GM19035 (cell line): ENCODE results near the gene RNASE2.
"Not testable (repeated sequence)": the region's sequence is repeated elsewhere in the genome, so short reads cannot be mapped to it uniquely, and the experiment has no call there.

ENCODE experiments used
- ATAC-seq: cut with Tn5 transposase; IDR thresholded peaks from one replicate; pipeline ENCODE4 v1.9.1; 2021; ENCODE audit not compliant: unreplicated experiment

Gene RNASE2

DNA sequence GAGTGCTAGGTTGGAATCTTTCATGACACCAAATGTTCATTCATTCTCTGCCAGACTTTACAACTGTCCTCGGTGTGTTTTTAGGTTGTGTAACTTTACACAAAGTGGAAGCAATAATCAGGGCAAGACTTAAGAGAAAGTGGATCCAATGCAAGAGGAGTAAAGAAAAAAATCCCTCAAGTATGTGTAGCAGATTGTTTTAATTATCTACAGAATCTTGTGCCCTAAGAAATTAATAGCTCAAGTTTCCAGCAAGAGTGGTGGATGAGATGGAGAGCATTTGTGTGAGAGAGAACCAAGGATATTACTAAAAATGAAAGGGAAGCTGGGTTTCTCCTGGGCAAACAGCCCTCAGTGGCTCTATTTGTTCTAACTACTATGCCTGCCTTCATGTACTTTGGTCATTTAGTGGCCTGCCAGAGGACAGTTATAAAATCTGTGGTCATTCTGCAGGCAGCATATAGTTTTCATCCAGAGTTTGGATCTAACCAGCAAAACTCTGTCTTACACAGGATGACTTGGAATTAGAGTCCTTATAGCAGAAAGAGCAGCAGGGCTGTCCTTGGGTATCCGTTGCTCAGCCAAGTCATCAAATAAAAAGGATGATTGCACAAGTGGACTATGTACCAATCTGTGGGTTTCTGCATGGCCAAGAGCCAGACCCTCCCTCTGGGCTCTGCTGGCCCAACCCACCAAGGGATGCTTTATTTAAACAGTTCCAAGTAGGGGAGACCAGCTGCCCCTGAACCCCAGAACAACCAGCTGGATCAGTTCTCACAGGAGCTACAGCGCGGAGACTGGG is at the start of gene RNASE2:
RNASE2 (plus strand) TSS at position 752 of the 802 bp plus-strand sequence. CDS start 285 bp downstream, outside the sequence.
- not testable (repeated sequence) for ATAC-seq

GRCh38 chr14:20905676-20906075 is 49.6 kb upstream of the RNASE2 start:
- ATAC-seq = no peak

- no peak for ATAC-seq
These were observed 48.1 kb upstream of the RNASE2 start for GRCh38 chr14:20907214-20907613.

DNA sequence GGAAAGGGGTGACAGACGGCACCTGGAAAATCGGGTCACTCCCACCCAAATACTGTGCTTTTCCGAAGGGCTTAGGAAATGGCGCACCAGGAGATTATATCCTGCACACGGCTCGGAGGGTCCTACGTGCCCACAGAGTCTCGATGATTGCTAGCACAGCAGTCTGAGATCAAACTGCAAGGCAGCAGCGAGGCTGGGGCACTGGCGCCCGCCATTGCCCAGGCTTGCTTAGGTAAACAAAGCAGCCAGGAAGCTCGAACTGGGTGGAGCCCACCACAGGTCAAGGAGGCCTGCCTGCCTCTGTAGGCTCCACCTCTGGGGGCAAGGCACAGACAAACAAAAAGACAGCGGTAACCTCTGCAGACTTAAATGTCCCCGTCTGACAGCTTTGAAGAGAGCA is 44.5 kb upstream of the RNASE2 start:
- not testable (repeated sequence) for ATAC-seq

DNA sequence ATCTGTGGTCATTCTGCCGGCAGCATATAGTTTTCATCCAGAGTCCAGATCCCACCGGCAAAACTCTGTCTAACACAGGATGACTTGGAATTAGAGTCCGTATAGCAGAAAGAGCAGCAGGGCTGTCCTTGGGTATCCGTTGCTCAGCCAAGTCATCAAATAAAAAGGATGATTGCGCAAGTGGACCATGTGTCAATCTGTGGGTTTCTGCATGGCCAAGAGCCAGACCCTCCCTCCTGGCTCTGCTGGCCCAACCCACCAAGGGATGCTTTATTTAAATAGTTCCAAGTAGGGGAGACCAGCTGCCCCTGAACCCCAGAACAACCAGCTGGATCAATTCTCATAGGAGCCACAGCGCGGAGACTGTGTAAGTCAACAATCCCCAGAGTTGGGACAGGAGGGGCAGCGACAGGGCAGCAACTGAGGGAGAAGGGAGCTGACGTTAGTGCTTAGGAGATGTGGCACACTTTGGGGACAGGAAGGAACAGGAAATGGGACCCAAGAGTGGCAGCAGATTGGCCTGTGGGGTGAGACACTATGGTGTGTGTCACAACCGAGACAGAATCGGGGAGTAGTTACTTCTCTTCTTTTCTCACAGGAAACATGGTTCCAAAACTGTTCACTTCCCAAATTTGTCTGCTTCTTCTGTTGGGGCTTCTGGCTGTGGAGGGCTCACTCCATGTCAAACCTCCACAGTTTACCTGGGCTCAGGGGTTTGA is 36.1 kb upstream of the RNASE2 start:
- ATAC-seq = not testable (repeated sequence)

DNA sequence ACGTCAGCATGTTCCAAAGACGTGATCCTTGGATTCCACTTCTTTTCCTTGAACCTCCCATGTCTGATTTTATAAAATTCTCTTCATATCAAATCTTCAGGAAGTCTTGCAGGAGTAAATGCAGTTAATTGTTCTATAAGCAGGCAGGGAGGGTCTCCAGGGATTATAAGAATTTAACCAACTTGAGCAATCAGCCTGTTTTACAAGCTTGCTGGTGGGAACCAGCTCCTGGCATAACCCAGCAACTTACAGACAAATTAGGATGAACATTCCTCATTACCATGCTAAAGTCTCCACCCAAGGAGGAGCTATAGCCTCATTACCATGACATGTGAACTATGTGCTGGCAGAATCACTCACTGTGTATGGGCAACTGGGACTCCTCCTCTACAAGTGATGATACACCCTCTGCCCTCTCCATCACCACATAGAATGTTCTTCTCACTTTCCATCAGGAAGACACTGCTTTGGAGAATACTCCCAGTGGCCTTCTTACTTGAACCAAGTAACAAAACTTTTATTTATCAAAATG is 31.5 kb upstream of the RNASE2 start:
- not testable (repeated sequence) for ATAC-seq

- no peak for ATAC-seq
These were observed 21.0 kb upstream of the RNASE2 start for GRCh38 chr14:20934148-20934762.

DNA sequence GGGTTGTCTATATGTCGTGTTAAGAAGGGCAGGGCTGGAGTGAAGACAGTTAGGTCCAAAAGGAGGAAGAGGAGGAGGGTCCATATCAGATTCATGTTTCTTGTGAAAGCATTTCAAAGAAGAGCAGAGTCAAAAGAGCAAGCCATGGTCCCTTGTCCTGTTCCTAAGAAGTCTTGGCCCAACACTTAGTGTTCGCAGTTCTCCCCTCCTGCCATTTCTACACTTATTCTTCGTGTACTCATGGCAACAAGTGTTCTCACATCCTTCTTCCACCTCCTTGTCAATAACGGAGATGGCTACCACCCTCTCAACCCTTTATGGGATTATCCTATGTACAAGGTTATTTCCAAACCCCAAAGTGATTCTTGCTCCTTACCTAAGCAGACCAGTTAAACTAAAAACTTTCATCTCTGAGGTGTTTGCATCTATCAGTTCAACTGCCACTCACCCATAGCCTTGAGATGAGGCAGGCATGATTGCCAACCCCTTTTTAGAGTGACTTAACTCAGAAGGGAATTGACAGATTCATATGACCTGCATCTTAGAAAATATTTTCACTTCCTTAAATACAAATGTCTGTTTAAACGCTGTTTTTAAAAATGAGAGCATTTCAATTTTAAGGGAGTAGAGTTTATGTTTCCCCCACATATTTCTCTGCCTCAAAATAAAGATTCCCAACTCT is 19.8 kb upstream of the RNASE2 start:
- ATAC-seq = no peak

- ATAC-seq = not testable (repeated sequence)
These were observed 10.1 kb upstream of the RNASE2 start for GRCh38 chr14:20945146-20945545.

GRCh38 chr14:20946707-20947106 is 8.6 kb upstream of the RNASE2 start:
- ATAC-seq = not testable (repeated sequence)

DNA sequence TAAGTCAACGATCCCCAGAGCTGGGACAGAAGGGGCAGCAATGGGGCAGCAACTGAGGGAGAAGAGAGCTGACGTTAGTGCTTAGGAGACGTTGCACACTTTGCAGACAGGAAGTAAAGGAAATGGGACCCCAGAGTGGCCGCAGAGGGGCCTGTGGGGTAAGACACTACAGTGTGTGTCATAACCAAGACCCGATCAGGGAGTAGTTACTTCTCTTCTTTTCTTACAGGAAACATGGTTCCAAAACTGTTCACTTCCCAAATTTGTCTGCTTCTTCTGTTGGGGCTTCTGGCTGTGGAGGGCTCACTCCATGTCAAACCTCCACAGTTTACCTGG is 219 bp downstream of the RNASE2 start:
- not testable (repeated sequence) for ATAC-seq

DNA sequence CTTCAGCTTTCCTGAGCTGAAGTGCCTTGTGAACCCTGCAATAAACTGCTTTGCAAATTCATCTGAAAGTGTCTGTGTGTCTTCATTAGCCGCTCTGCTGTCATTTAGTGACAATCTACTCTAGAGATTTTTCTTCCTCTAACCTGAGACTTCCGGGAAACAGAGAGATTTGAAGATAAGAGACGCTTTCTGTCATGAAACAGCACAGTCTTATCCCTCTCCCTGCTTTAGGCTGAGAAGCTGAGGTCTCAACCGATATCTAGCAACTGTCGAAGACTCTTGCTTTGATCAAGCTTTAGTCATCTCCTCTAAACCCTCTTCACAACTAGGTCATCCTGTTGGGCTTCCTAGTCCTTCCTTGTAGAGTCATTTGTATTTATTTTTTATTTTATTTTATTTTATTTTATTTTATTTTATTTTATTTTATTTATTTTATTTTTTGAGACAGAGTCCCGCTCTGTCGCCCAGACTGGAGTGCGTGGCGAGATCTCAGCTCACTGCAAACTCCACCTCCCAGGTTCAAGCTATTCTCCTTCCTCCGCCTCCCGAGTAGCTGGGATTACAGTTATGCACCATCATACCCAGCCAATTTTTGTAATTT is 1.2 kb downstream of the RNASE2 start:
- no peak for ATAC-seq

DNA sequence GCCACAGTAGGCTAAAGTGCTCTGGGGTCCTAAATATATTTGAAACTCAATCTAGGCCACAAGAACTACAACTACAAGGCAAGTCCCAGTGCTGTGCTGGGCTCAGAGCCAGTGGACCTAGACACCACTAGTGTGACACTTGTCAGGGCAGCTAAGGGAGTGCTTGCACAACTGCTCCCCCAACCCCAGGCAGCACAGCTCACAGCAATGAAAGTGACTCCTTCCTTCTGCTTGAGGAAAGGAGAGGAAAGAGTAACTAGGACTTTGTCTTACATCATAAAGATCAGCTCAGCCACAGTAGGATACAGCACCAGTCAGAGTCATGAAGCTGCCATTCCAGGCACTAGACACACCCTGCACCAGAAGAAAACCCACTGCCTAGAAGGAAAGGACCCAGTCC is 3.7 kb downstream of the RNASE2 start:
- ATAC-seq = not testable (repeated sequence)

DNA sequence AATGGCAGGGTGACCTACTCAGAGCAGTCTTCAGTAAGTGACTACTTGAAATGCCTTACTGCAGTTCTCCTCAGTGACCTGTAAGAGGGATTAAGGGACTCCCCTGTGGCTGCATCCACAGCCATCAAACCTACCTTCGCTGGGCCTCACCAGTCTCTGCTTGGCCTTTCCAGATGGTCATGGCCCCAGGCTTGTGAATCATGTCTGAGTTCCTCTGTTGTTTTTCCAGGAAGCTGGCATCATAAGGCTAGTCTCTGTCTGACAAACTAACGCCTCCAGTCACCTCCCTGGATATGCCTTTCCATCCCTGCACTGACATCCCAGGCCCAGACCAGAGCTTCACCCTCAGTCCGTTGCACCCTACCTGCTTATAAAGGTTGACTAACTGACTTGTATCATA is 14.0 kb downstream of the RNASE2 start:
- ATAC-seq = no peak

DNA sequence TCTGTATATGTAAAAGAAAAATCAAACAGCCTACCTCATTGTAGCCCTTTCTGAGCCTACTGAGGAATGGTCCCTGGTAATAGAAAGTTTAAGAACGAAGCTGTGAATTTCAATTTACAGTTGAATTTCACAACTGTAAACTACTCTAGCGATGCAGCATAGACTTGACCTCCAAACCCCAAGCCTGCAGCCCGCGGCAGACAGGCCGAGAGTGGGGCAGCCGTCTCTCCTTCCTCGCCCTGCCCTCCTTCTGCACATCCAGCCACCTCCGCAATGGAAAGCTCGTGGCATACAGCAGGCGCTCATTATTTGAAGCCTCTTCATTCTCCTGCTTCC is 15.3 kb downstream of the RNASE2 start:
- ATAC-seq = peak; percentile 14

DNA sequence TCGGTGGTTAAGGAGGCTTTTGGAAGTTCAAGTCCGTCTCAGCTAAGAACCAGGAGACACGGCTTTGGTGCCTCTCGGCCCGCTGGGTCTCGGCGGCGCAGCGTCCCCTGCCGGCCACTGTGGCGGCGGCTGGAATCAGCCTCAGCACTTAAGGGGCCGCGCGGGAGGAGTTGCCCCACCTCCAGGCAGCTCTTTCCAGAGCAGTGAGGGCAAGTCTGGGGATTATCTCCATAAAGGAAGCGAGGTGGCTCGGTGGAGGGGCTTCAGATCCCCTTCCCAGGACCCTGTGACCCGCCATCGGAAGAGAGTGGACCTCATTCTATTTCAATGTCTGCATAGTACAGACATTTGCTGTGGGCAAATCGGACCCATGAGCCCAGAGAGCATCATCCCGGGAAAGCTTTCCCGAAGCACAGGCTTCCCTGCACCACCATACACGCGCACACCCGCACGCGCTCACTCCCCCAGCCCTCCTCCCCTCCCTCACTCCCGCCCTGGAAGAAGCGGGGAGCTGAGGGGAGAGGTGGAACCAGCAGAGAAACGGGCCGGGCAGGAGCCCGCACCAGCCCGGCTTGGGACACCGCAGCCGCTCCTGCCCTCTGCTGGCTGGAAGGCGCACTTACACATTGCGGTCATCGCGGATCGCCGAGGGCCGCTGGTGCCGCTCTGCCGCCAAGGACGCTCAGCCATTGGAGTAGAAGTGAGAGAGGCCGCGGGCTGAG is 15.9 kb downstream of the RNASE2 start:
- peak; percentile 94 for ATAC-seq

DNA sequence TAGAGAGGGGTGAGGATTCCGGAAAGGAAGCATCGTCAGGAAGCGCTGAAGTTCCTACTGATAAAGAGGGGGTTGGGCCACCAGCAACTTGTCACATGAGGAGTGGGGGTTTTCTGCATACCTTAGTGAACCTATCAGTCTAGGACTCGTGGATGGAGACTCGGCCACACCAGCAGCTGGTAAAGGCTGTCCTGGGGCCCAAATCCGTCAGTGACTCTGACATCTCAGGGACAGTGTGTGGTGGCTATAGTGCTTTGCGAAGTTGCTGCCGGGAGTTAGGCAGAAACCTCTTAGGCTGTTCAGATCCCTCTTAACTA is 16.4 kb downstream of the RNASE2 start:
- ATAC-seq = peak; percentile 21

DNA sequence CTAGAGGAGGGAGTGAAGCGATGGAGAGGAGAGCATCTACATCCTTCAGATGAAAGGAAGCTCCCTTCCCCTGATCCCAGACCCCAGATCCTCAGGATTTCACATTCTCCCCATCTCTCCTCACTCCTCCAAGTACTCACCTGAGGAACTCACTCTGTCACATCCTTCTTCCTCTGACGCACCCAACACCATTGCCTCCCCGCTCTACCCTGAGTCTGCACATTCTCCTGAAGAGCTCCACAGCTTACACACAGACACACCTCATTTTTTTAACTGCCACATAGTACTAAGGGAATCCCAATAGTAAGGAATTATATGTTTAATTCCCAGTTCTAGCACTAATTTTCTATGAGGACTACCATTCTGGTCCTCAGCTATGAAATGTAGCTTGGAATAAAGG is 18.2 kb downstream of the RNASE2 start:
- ATAC-seq = no peak

DNA sequence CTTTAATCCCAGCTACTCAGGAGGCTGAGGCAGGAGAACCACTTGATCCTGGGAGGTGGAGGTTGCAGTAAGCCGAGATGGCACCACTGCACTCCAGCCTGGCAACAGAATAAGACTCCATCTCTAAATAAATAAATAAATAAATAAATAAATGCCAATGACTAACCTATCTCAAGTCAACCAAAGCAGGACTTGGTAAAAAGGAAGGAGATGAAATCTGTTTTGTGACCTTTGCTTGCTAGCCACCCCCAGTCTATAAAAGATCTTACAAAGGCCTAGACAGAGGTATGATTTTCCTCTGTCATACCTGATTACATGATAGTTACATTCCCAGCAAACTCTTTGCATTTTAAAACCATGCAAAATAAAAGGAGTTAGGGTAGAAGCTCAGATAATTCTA is 21.0 kb downstream of the RNASE2 start:
- ATAC-seq = no peak

GRCh38 chr14:20978687-20979086 is 23.4 kb downstream of the RNASE2 start:
- ATAC-seq = no peak
